ENCODE data around the gene CEP295NL.

GRCh38 chr17:78924481-78925151 lies 21.6 kb upstream of the CEP295NL start:
- TF ChIP-seq GATA3 (IDR thresholded peaks at IDR 0.05; ENCODE audit: low read depth, low read length) (no peak), GATA2 (IDR thresholded peaks at IDR 0.05; ENCODE audit: low read depth, low read length) (no peak)
